LNCaP clone FGC (cell line): ENCODE data around the gene GALNT18.

ENCODE experiments used
- DNase-seq: peaks from one replicate; pipeline ENCODE4 v3.0.0-alpha.2; 2011; ENCODE audit warnings: low read depth
- H3K4me3 ChIP-seq: 2 replicates; pipeline ENCODE4 v1.5.1; 2011; ENCODE audit warnings: mild to moderate bottlenecking, low read depth, low read length, control low read depth
- TF ChIP-seq, protein P1 (sequence below): IDR thresholded peaks from 2 replicates; pipeline ENCODE4 v1.5.1; 2012; ENCODE audit warnings: mild to moderate bottlenecking; ENCODE audit not compliant: control insufficient read depth, insufficient read depth; ENCODE audit errors: extremely low read depth

Gene GALNT18

GRCh38 chr11:11378184-11378940, 243.4 kb downstream of the GALNT18 start:
- no peak for DNase-seq
- TF ChIP-seq, protein P1, sequence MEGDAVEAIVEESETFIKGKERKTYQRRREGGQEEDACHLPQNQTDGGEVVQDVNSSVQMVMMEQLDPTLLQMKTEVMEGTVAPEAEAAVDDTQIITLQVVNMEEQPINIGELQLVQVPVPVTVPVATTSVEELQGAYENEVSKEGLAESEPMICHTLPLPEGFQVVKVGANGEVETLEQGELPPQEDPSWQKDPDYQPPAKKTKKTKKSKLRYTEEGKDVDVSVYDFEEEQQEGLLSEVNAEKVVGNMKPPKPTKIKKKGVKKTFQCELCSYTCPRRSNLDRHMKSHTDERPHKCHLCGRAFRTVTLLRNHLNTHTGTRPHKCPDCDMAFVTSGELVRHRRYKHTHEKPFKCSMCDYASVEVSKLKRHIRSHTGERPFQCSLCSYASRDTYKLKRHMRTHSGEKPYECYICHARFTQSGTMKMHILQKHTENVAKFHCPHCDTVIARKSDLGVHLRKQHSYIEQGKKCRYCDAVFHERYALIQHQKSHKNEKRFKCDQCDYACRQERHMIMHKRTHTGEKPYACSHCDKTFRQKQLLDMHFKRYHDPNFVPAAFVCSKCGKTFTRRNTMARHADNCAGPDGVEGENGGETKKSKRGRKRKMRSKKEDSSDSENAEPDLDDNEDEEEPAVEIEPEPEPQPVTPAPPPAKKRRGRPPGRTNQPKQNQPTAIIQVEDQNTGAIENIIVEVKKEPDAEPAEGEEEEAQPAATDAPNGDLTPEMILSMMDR: no peak
- no peak overlapping the region for H3K4me3 ChIP-seq

- no peak overlapping the region for H3K4me3 ChIP-seq
- DNase-seq: no peak
- TF ChIP-seq, protein P1: no peak
Measured at GRCh38 chr11:11374358-11375148, 247.3 kb downstream of the GALNT18 start.

DNA sequence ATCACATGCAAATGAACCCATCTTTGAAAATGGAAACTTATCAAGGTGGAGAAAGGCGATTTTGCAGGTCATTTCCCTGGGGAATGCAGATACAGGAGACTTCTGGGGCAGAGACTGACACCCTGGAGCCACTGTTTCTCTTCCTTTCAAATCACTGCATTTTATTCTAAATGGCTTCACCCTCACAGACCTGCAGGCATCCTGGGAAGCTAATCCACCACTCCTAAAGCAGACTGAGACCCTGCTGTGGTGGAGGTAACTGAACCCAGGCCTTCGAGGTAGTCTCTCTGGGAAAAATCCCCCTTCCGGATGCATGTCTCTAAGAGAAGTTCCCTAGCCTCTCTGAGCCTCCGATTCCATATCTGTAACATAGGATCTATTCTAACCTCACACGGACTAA, 247.9 kb downstream of the GALNT18 start:
- TF ChIP-seq, protein P1: no peak
- no peak overlapping the region for H3K4me3 ChIP-seq
- no peak for DNase-seq

DNA sequence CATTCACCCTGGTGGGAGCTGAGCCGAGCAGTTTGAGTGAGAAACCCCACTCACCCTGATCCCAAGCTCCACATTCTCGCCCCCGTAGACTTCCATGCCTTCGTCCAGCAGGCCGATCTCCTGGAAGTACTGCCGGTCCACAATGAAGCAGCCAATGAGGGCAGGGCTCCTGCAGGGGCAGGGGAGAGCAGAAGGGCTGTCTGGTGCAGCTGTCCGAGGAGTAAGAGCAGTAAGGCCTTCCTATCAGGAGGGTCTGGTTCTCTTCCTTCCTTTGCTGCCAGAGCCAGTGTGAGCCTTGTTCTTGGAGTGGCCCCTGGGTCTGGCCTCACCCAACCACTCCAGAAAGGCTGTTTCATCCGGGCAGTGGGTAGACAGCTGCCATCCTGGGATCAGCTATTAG, 249.3 kb downstream of the GALNT18 start:
- DNase-seq: no peak
- H3K4me3 ChIP-seq: no peak overlapping the region
- TF ChIP-seq, protein P1: no peak

- H3K4me3 ChIP-seq: no peak overlapping the region
- TF ChIP-seq, protein P1: no peak
- no peak for DNase-seq
Measured at GRCh38 chr11:11370962-11371303, 250.9 kb downstream of the GALNT18 start.

DNA sequence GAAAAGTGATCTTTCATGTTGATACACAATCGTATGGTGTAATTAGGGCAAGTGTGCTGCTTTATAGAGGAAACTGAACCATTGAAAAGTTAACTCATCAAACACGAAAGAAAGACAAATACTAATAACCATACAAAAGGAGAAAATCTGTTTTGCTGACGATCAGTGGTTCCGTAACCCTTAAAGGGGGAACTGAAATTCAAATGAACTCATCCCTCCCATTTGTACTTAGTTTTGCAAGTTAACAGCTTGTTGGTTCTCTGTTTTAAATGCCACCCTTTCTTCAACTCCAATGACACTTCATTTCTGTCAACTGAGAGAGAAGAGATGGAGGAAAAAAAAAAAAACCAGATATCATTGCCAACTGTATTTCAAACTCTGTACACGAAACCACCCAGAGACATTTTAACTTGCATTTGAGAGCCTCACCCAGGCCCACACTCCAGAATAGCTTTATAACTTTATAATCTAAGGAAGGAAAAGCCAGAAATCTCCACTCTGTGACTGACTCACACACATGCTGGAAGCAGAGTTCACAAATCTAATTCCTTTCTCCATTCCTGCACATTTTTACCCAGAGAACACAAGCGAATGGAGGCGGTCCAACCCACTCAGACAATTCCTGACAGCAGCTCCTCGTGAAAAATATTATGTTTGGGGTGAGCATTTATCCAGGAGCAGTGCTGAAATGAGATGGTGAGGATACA, 251.4 kb downstream of the GALNT18 start:
- TF ChIP-seq, protein P1: no peak
- no peak for DNase-seq
- no peak overlapping the region for H3K4me3 ChIP-seq
